K562 (cell line): Measurements from ENCODE around the gene SDF4. TPM values are rescaled to one million over a fixed set of nuclear protein-coding genes. Genes with fewer than 3 reads are reported as not detected.

Experiments
- COPS2 ChIP-seq: fragments of 450-650 bp; conservative IDR thresholded peaks from 2 replicates; pipeline ENCODE4 v1.6.1; 2016; ENCODE audit warnings: mild to moderate bottlenecking, moderate library complexity
- EGR1 ChIP-seq: fragments of 450-650 bp; conservative IDR thresholded peaks from 2 replicates; pipeline ENCODE4 v1.6.1; 2017; ENCODE audit warnings: mild to moderate bottlenecking
- FOXJ2 ChIP-seq: fragments of 200-800 bp; sonication (Bioruptor generic); IDR thresholded peaks from 2 replicates; pipeline ENCODE4 v1.6.1; 2016; ENCODE audit warnings: missing genetic modification characterization, missing compliant biosample characterization
- HDAC8 ChIP-seq: fragments of 450-650 bp; IDR thresholded peaks from 2 replicates; pipeline ENCODE4 v1.6.1; 2016; ENCODE audit warnings: mild to moderate bottlenecking, missing genetic modification characterization, moderate library complexity, missing compliant biosample characterization
- HIVEP1 ChIP-seq: fragments of 250-450 bp; sonication (Bioruptor Pico); IDR thresholded peaks from 2 replicates; pipeline ENCODE4 v1.4.0; 2020; ENCODE audit warnings: mild to moderate bottlenecking
- HSF4 ChIP-seq: fragments of 250-450 bp; sonication (Bioruptor Pico); IDR thresholded peaks from 2 replicates; pipeline ENCODE4 v2.1.2; 2022; ENCODE audit warnings: mild to moderate bottlenecking, moderate library complexity, borderline replicate concordance
- JUN ChIP-seq, 2 experiments: sonication (generic) in 1 of 2; formaldehyde crosslinking in 1 of 2; IDR thresholded peaks; 2 replicates each; pipeline versions ENCODE4 v1.6.1 to v1.8.0; 2012 to 2022; ENCODE audit warnings: borderline replicate concordance in 2 of 2, mild to moderate bottlenecking in 2 of 2, improper control_type of control experiment in 1 of 2, low read depth in 1 of 2, low read length in 1 of 2, missing genetic modification reagents in 1 of 2
- MTA3 ChIP-seq: fragments of 450-650 bp; formaldehyde crosslinking; IDR thresholded peaks from 2 replicates; pipeline ENCODE4 v1.6.1; 2017; ENCODE audit warnings: mild to moderate bottlenecking, borderline replicate concordance
- MTF1 ChIP-seq: fragments of 250-450 bp; sonication (Bioruptor Pico); IDR thresholded peaks from 2 replicates; pipeline ENCODE4 v1.9.0; 2021; ENCODE audit warnings: moderate library complexity, mild to moderate bottlenecking, inconsistent platforms, borderline replicate concordance
- NBN ChIP-seq: fragments of 450-650 bp; IDR thresholded peaks from 2 replicates; pipeline ENCODE4 v1.6.1; 2016; ENCODE audit warnings: low read depth, mild to moderate bottlenecking
- PATZ1 ChIP-seq: fragments of 250-450 bp; sonication (Bioruptor Pico); IDR thresholded peaks from 2 replicates; pipeline ENCODE4 v1.5.0; 2020; ENCODE audit warnings: mild to moderate bottlenecking, borderline replicate concordance
- SMC3 ChIP-seq: conservative IDR thresholded peaks from 2 replicates; pipeline ENCODE4 v1.6.1; 2011; ENCODE audit warnings: low read depth, low read length, improper control_type of control experiment; ENCODE audit not compliant: insufficient read depth
- TAF1 ChIP-seq: IDR thresholded peaks from 2 replicates; pipeline ENCODE4 v1.6.1; 2011; ENCODE audit warnings: mild to moderate bottlenecking, low read length, moderate library complexity; ENCODE audit not compliant: insufficient read depth, control insufficient read depth, severe bottlenecking; ENCODE audit errors: extremely low read depth
- TBL1XR1 ChIP-seq, 2 experiments: IDR thresholded peaks; 2 replicates each; pipeline ENCODE4 v1.6.1; 2012; ENCODE audit warnings: improper control_type of control experiment in 2 of 2, low read length in 2 of 2, mild to moderate bottlenecking in 1 of 2
- ZBTB11 ChIP-seq, 3 experiments: fragments of 200-800 bp in 1 of 3; fragments of 250-450 bp in 1 of 3; fragments of 450-650 bp in 1 of 3; sonication (Bioruptor Pico) in 1 of 3; sonication (Bioruptor generic) in 1 of 3; formaldehyde crosslinking in 1 of 3; IDR thresholded peaks; 2 replicates each; pipeline versions ENCODE4 v1.6.1 to v1.8.0; 2016 to 2022; ENCODE audit warnings: mild to moderate bottlenecking in 2 of 3, missing genetic modification characterization in 2 of 3, missing compliant biosample characterization in 1 of 3, moderate library complexity in 1 of 3
- ZNF384 ChIP-seq: IDR thresholded peaks from 2 replicates; pipeline ENCODE4 v1.6.1; 2012; ENCODE audit warnings: low read depth, low read length, improper control_type of control experiment
- ZNF830 ChIP-seq: fragments of 250-450 bp; sonication (Bioruptor Pico); IDR thresholded peaks from 2 replicates; pipeline ENCODE4 v1.5.0; 2021; ENCODE audit warnings: mild to moderate bottlenecking
- polyA plus RNA-seq, 8 experiments: library from polyadenylated mRNA; depleted of rRNA in 4 of 8; stranded (reverse) in 5 of 8; unstranded in 3 of 8; fragments of >200 nt; fragmentation: Nextera tagmentation in 2 of 8; fragmentation: Illumina TruSeq in 1 of 8; extraction: Ambion mirVana in 2 of 8; extraction: Trizol in 1 of 8; gene quantifications; 2 replicates each; pipeline versions ENCODE4 v1.2.1 to v1.2.3, GENCODE V29; 2011 to 2014; ENCODE audit warnings: inconsistent platforms in 1 of 8, missing spikeins in 1 of 8
- total RNA-seq, 7 experiments: library from RNA; depleted of rRNA in 6 of 7; stranded (reverse); fragments of >200 nt in 6 of 7; fragmentation: Illumina TruSeq in 2 of 7; extraction: Trizol in 2 of 7; gene quantifications; 2 replicates each; pipeline versions ENCODE4 v1.2.1 to v1.2.3, GENCODE V29; 2011 to 2021; ENCODE audit warnings: low replicate concordance in 1 of 7
- TF ChIP-seq, protein P1 (sequence below): fragments of 250-450 bp; sonication (Bioruptor Pico); IDR thresholded peaks from 2 replicates; pipeline ENCODE4 v1.5.0; 2021; ENCODE audit warnings: mild to moderate bottlenecking, borderline replicate concordance

The SDF4 gene
- total and polyA plus RNA-seq, 9 of the 15 experiments (the other 6 are each of a cell fraction or from before 2014, with no cell fraction given) = 0.35 to 160 (median 65.2) TPM

DNA sequence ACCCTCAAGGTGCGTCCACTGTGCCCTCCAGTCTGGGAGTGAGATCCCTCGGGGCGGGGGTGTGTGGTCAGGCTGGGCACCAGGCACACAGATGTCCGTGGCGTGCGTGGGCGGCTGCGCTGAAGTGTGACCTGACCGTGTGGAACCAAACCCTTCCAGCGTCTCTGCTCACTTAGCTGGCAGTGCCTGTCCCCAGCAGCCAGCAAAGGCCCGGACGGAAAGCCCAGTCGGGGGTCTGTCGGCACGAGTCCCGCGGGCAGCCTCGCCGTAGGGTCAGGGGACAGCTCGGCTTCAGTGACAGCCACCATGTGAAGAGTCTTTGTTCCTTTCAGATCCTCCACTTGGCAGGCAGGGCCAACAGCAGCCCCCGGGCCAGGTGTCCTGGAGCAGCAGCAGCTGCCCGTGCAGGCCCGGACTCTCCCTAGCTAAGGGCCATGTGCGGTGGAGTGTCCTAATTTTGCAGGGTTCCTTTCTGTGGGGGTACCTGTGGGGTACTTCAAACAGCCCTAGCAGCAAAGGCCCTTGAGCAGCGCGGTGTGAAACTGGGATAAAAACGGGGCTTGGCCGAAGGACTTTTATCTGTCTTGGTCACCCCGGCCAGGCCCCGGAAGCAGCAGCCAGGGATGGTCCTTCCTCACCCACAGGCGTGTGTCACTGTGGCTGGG lies 46.6 kb downstream of the SDF4 start (continued):
- no peak for TF ChIP-seq PATZ1 (CRISPR knock-in tag)
- TF ChIP-seq HSF4 (CRISPR knock-in tag) = no peak
- peak; percentile 51; the same call in 1 of the 2 replicates for TF ChIP-seq HDAC8 (tag)
- TF ChIP-seq NBN = no peak
- TF ChIP-seq ZBTB11 (CRISPR knock-in tag; IDR thresholded peaks at IDR 0.05) = peak in 1 of 3 experiments; percentile 62; a peak in 1 of 6 replicates
- no peak for TF ChIP-seq JUN (IDR thresholded peaks at IDR 0.05; ENCODE audit: borderline replicate concordance, low read depth, low read length)
- TF ChIP-seq JUN (CRISPR knock-in tag; IDR thresholded peaks at IDR 0.05; ENCODE audit: borderline replicate concordance) = no peak
- TF ChIP-seq ZNF384 = no peak
- TF ChIP-seq EGR1 = peak; percentile 85
- TF ChIP-seq TAF1 = peak; percentile 53
- no peak for TF ChIP-seq ZNF830
- TF ChIP-seq SMC3 = no peak
- TF ChIP-seq MTA3 = peak; percentile 77
- TF ChIP-seq, protein P1, sequence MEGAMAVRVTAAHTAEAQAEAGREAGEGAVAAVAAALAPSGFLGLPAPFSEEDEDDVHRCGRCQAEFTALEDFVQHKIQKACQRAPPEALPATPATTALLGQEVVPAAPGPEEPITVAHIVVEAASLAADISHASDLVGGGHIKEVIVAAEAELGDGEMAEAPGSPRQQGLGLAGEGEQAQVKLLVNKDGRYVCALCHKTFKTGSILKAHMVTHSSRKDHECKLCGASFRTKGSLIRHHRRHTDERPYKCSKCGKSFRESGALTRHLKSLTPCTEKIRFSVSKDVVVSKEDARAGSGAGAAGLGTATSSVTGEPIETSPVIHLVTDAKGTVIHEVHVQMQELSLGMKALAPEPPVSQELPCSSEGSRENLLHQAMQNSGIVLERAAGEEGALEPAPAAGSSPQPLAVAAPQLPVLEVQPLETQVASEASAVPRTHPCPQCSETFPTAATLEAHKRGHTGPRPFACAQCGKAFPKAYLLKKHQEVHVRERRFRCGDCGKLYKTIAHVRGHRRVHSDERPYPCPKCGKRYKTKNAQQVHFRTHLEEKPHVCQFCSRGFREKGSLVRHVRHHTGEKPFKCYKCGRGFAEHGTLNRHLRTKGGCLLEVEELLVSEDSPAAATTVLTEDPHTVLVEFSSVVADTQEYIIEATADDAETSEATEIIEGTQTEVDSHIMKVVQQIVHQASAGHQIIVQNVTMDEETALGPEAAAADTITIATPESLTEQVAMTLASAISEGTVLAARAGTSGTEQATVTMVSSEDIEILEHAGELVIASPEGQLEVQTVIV (CRISPR knock-in tag) = no peak
- no peak for TF ChIP-seq COPS2
- TF ChIP-seq FOXJ2 (tag) = no peak
- no peak for TF ChIP-seq HIVEP1 (CRISPR knock-in tag)
- TF ChIP-seq MTF1 = no peak
- TF ChIP-seq TBL1XR1 (IDR thresholded peaks at IDR 0.05; ENCODE audit: low read length in 2 of 2) = no peak
